GM12891 (cell line): ENCODE measurements around the gene EGFLAM.

ENCODE experiments used
- PAX5 ChIP-seq: IDR thresholded peaks from 2 replicates; pipeline ENCODE4 v1.6.1; 2011; ENCODE audit warnings: low read length, moderate library complexity, mild to moderate bottlenecking; ENCODE audit not compliant: insufficient read depth, severe bottlenecking
- POLR2A ChIP-seq: IDR thresholded peaks from 2 replicates; pipeline ENCODE4 v1.6.1; 2011; ENCODE audit warnings: low read depth, low read length, control low read depth
- POLR2AphosphoS5 ChIP-seq: IDR thresholded peaks from 2 replicates; pipeline ENCODE4 v1.6.1; 2011; ENCODE audit warnings: low read depth, low read length, control low read depth
- POU2F2 ChIP-seq: IDR thresholded peaks from 2 replicates; pipeline ENCODE4 v1.6.1; 2011; ENCODE audit warnings: low read depth, mild to moderate bottlenecking, control low read depth, low read length, moderate library complexity
- TAF1 ChIP-seq: IDR thresholded peaks from 2 replicates; pipeline ENCODE4 v1.6.1; 2011; ENCODE audit warnings: low read depth, low read length, control low read depth

DNA sequence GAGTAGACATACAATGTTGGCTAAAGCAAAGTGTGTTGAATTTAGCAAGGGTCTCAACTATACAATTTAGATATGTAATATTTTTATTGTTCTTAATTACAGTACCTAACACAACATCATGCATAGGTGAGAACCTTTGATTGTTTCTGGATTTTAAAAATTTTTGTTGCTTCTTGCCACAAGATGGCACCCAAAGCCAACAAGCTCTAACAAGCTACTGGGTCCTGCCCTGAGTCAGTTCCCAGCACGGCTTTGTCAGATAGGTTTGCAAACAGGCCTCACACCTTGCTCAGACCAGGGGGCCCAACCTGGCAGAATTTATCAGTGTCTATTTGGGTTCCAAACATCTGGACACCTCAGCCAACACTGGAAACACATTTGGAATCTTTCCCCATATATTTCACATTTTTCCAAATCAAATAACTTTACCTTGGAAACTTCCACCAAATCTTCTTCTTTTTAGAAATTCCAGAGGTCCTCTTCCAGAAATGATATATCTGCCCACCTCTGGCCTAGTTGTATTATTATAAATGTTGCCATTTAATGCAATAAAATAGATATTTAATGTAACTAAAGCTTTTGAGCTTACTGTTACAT is 49.5 kb upstream of the EGFLAM start:
- TF ChIP-seq POLR2AphosphoS5 (no peak), POLR2A (no peak), TAF1 (no peak), POU2F2 (no peak), PAX5 (no peak)
